Measurements from ENCODE around the gene PRR33. TPM values are rescaled to one million over a fixed set of nuclear protein-coding genes. Genes with fewer than 3 reads are reported as not detected.

Gene PRR33
- total RNA-seq, 1 experiment from 2014 or later, result not detected

DNA sequence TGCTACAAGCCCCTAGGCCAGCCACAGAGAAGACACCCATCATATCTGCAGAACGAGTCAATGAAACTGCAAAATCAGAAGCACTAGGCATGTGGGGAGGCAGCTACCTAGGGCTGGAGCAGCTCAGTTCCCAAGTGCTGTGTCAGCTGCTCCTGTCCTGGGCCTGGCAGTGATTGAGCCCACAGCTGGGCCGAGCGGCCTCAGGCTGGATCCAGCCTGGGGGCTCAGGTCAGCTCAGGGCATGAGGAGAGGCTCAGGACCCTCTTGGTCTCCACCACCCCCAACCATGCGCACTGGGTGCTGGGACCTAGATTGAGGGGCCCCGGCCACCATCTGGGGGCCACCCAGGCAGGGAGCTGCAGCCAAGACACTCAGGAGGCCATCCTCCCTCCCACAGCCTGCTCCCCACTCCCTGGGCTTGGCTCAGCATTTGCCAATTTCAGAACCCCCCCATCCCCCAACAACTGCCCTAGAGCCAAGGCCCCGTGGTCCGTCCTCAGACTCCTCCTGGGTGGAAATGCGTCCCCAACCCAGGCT is 25.4 kb upstream of the PRR33 start:
- H3K9ac ChIP-seq (ENCODE audit: low read length), result no peak overlapping the region
- H4K20me1 ChIP-seq (ENCODE audit: low read length), result no peaks in the 10 kb centered on the region
- no peak overlapping the region for H2AFZ ChIP-seq (ENCODE audit: low read length)
- H3K4me1 ChIP-seq (ENCODE audit: insufficient read depth, low read length), result no peaks in the 10 kb centered on the region
- CTCF ChIA-PET, result interaction anchor here (0.6 kb wide), 1 partner anchor 223 kb away, joined by 4 read pairs; no protein-coding TSS in a partner anchor
- H3K4me3 ChIP-seq (ENCODE audit: low read length), result no peak overlapping the region
- no peaks in the 10 kb centered on the region for H3K9me2 ChIP-seq (replicated peaks; ENCODE audit: low read length)
- no peak overlapping the region for H3K27ac ChIP-seq (ENCODE audit: low read length)
- no peak overlapping the region for H3K4me2 ChIP-seq (ENCODE audit: low read length)
- no peaks in the 10 kb centered on the region for H3K79me2 ChIP-seq (ENCODE audit: low read length)
- ATAC-seq (no peak), DNase-seq (no peak)
- no peaks in the 10 kb centered on the region for H3F3A ChIP-seq (ENCODE audit: low read length, unreplicated experiment)
- H3K9me3 ChIP-seq (ENCODE audit: low read length), result no peaks in the 10 kb centered on the region
- no TSS peak for BruUV-seq (replicated peaks)
- POLR2A ChIA-PET (ENCODE audit: unreplicated experiment), result no interaction called here
- intact Hi-C loops (cut with micrococcal nuclease), result no loop called here
- H3K27me3 ChIP-seq (ENCODE audit: low read length), result no peaks in the 10 kb centered on the region
- no peak for TF ChIP-seq EZH2phosphoT487 (IDR thresholded peaks at IDR 0.05; ENCODE audit: borderline replicate concordance, low read length)
- TF ChIP-seq, protein P1, sequence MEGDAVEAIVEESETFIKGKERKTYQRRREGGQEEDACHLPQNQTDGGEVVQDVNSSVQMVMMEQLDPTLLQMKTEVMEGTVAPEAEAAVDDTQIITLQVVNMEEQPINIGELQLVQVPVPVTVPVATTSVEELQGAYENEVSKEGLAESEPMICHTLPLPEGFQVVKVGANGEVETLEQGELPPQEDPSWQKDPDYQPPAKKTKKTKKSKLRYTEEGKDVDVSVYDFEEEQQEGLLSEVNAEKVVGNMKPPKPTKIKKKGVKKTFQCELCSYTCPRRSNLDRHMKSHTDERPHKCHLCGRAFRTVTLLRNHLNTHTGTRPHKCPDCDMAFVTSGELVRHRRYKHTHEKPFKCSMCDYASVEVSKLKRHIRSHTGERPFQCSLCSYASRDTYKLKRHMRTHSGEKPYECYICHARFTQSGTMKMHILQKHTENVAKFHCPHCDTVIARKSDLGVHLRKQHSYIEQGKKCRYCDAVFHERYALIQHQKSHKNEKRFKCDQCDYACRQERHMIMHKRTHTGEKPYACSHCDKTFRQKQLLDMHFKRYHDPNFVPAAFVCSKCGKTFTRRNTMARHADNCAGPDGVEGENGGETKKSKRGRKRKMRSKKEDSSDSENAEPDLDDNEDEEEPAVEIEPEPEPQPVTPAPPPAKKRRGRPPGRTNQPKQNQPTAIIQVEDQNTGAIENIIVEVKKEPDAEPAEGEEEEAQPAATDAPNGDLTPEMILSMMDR (conservative IDR thresholded peaks at IDR 0.05; ENCODE audit: low read depth, low read length), result no peak
- TF ChIP-seq EZH2 (IDR thresholded peaks at IDR 0.05; ENCODE audit: low read length, unreplicated experiment), result no peak
- H3K36me3 ChIP-seq (ENCODE audit: low read depth, low read length), result no peaks in the 10 kb centered on the region

DNA sequence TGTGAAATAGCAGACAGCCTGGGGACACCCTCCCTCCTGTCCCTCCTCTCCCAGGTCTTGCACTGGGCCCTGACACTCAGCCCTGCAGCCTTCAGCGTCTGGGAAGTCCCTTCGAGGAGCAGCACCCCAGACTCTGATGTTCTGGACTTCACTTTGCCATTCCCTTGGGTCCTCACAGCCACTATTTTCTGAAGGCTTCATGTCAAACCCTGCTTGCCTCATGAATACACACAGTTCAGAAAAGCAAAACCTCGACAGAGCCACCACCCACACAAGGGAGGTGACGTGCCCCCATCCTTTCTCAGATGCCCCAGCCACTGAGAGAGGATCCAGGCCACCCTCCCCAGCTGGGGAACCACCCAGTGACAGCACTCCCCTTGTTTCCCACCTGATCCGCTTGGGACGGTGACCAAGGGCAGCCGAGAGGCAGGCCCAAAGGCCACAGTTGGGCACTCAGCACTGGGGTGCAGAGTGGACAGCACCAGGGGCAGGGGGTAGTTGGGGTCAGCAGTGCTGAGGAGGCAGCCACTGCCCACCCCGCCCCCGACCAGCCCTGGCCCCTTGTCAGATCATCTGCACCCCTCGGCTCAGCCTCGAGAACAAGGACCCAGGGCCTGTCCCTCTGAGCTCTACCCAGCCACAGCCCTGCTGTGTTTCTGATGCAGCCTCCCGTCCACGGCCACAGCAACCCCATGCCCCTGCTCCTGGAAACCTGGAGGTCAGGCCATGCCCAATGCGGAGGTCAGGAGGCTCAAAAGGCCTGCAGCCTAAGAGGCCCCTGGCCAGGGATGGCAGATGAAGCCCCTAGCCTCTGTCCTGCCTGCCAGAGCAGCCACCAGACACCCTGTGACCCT is 24.7 kb upstream of the PRR33 start:
- no peaks in the 10 kb centered on the region for H3K36me3 ChIP-seq (ENCODE audit: low read depth, low read length)
- intact Hi-C loops (cut with micrococcal nuclease), result no loop called here
- H3K27ac ChIP-seq (ENCODE audit: low read length), result no peak overlapping the region
- no peaks in the 10 kb centered on the region for H3K79me2 ChIP-seq (ENCODE audit: low read length)
- ChIA-PET CTCF (no interaction called here), POLR2A (ENCODE audit: unreplicated experiment) (no interaction called here)
- no peak overlapping the region for H3K4me2 ChIP-seq (ENCODE audit: low read length)
- no peak overlapping the region for H2AFZ ChIP-seq (ENCODE audit: low read length)
- TF ChIP-seq, protein P1 (conservative IDR thresholded peaks at IDR 0.05; ENCODE audit: low read depth, low read length), result no peak
- TF ChIP-seq EZH2phosphoT487 (IDR thresholded peaks at IDR 0.05; ENCODE audit: borderline replicate concordance, low read length) (no peak), EZH2 (IDR thresholded peaks at IDR 0.05; ENCODE audit: low read length, unreplicated experiment) (no peak)
- no peaks in the 10 kb centered on the region for H3K9me2 ChIP-seq (replicated peaks; ENCODE audit: low read length)
- no peaks in the 10 kb centered on the region for H3F3A ChIP-seq (ENCODE audit: low read length, unreplicated experiment)
- DNase-seq (no peak), ATAC-seq (no peak)
- no peak overlapping the region for H3K4me3 ChIP-seq (ENCODE audit: low read length)
- no peaks in the 10 kb centered on the region for H3K4me1 ChIP-seq (ENCODE audit: insufficient read depth, low read length)
- BruUV-seq (replicated peaks), result no TSS peak
- no peaks in the 10 kb centered on the region for H3K27me3 ChIP-seq (ENCODE audit: low read length)
- H3K9ac ChIP-seq (ENCODE audit: low read length), result no peak overlapping the region
- no peaks in the 10 kb centered on the region for H3K9me3 ChIP-seq (ENCODE audit: low read length)
- H4K20me1 ChIP-seq (ENCODE audit: low read length), result no peaks in the 10 kb centered on the region

DNA sequence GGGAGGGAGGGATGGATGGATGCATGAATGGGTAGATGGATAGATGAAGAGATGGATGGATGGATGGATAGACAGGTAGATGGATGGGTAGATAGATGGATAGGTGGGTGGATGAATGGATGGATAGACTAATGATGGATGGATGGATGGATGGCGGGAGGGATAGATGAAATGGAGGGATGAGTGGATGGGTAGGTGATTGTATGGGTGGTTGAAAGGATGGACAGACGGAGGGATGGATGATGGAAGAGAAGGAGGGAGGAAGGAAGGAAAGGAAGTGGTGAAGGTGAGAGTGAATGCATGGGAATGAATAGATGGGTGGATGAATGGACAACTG is 24.1 kb upstream of the PRR33 start:
- POLR2A ChIA-PET (ENCODE audit: unreplicated experiment), result no interaction called here
- Histone ChIP-seq H3F3A (ENCODE audit: low read length, unreplicated experiment) (no peaks in the 10 kb centered on the region), H3K27me3 (ENCODE audit: low read length) (peaks cover 3% of the 10 kb centered on the region; the same call in 1 of the 2 replicates), H3K4me2 (ENCODE audit: low read length) (no peak overlapping the region), H3K9ac (ENCODE audit: low read length) (no peak overlapping the region), H4K20me1 (ENCODE audit: low read length) (no peaks in the 10 kb centered on the region), H3K4me3 (ENCODE audit: low read length) (no peak overlapping the region), H3K36me3 (ENCODE audit: low read depth, low read length) (no peaks in the 10 kb centered on the region), H3K27ac (ENCODE audit: low read length) (no peak overlapping the region), H3K79me2 (ENCODE audit: low read length) (no peaks in the 10 kb centered on the region), H3K4me1 (ENCODE audit: insufficient read depth, low read length) (no peaks in the 10 kb centered on the region), H2AFZ (ENCODE audit: low read length) (no peak overlapping the region), H3K9me3 (ENCODE audit: low read length) (no peaks in the 10 kb centered on the region), H3K9me2 (replicated peaks; ENCODE audit: low read length) (no peaks in the 10 kb centered on the region)
- intact Hi-C loops (cut with micrococcal nuclease), result no loop called here
- TF ChIP-seq, protein P1 (conservative IDR thresholded peaks at IDR 0.05; ENCODE audit: low read depth, low read length), result no peak
- TF ChIP-seq EZH2phosphoT487 (IDR thresholded peaks at IDR 0.05; ENCODE audit: borderline replicate concordance, low read length), result no peak
- no peak for TF ChIP-seq EZH2 (IDR thresholded peaks at IDR 0.05; ENCODE audit: low read length, unreplicated experiment)
- DNase-seq (no peak), ATAC-seq (no peak)
- BruUV-seq (replicated peaks), result no TSS peak
- CTCF ChIA-PET, result no interaction called here
